Measurements from ENCODE around the gene ZNF268. TPM values are rescaled to one million over a fixed set of nuclear protein-coding genes. Genes with fewer than 3 reads are reported as not detected.

The ZNF268 gene
- total RNA-seq, 4 donors from 2014 or later: 7.1 to 24.6 (median 15.4) TPM

GRCh38 chr12:133202493-133203343 lies 21.4 kb downstream of the ZNF268 start:
- TF ChIP-seq POLR2A (IDR thresholded peaks at IDR 0.05): no peak
- TF ChIP-seq, protein P1, sequence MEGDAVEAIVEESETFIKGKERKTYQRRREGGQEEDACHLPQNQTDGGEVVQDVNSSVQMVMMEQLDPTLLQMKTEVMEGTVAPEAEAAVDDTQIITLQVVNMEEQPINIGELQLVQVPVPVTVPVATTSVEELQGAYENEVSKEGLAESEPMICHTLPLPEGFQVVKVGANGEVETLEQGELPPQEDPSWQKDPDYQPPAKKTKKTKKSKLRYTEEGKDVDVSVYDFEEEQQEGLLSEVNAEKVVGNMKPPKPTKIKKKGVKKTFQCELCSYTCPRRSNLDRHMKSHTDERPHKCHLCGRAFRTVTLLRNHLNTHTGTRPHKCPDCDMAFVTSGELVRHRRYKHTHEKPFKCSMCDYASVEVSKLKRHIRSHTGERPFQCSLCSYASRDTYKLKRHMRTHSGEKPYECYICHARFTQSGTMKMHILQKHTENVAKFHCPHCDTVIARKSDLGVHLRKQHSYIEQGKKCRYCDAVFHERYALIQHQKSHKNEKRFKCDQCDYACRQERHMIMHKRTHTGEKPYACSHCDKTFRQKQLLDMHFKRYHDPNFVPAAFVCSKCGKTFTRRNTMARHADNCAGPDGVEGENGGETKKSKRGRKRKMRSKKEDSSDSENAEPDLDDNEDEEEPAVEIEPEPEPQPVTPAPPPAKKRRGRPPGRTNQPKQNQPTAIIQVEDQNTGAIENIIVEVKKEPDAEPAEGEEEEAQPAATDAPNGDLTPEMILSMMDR (IDR thresholded peaks at IDR 0.05): no peak
- no peak for DNase-seq (ENCODE audit: low spot score in 2 of 2)
- 97% methylated on average over 2 of the region's 2 CpGs for WGBS, 2 donors
- no peak overlapping the region for H3K4me3 ChIP-seq (ENCODE audit: low read depth, poor library complexity, severe bottlenecking)
- intact Hi-C loops (cut with DNase I; ENCODE audit: low total_unique reads): no loop called here

DNA sequence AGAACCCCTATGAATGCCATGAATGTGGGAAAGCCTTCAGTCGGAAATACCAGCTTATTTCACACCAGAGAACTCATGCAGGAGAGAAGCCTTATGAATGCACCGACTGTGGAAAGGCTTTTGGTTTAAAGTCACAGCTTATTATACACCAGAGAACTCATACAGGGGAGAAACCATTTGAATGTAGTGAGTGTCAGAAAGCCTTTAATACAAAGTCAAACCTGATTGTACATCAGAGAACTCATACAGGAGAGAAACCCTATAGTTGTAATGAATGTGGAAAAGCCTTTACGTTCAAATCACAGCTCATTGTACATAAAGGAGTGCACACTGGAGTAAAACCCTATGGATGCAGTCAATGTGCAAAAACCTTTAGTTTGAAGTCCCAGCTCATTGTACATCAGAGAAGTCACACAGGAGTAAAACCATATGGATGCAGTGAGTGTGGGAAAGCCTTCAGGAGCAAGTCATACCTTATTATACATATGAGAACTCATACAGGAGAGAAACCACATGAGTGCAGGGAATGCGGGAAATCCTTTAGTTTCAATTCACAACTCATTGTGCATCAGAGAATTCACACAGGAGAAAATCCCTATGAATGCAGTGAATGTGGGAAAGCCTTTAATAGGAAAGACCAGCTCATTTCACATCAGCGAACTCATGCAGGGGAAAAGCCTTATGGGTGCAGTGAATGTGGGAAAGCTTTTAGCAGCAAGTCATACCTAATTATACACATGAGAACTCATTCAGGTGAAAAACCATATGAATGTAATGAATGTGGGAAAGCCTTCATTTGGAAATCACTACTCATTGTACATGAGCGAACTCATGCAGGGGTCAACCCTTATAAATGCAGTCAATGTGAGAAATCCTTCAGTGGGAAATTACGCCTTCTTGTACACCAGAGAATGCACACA lies 22.3 kb downstream of the ZNF268 start:
- no peak overlapping the region for H3K4me3 ChIP-seq (ENCODE audit: low read depth, poor library complexity, severe bottlenecking)
- WGBS, 2 donors: 93 to 97% methylated on average over 7 of the region's 7 CpGs
- no peak for TF ChIP-seq POLR2A (IDR thresholded peaks at IDR 0.05)
- TF ChIP-seq, protein P1 (IDR thresholded peaks at IDR 0.05): no peak
- DNase-seq (ENCODE audit: low spot score in 2 of 2): no peak
- intact Hi-C loops (cut with DNase I; ENCODE audit: low total_unique reads): no loop called here

GRCh38 chr12:133204264-133204603 lies 22.9 kb downstream of the ZNF268 start:
- H3K4me3 ChIP-seq (ENCODE audit: low read depth, poor library complexity, severe bottlenecking): no peak overlapping the region
- 93 to 97% methylated on average over 1 of the region's 1 CpG for WGBS, 2 donors
- no peak for TF ChIP-seq POLR2A (IDR thresholded peaks at IDR 0.05)

GRCh38 chr12:133206390-133206789 lies 25.1 kb downstream of the ZNF268 start:
- intact Hi-C loops (cut with DNase I; ENCODE audit: low total_unique reads): no loop called here
- DNase-seq (ENCODE audit: low spot score in 2 of 2): no peak
- no peak overlapping the region for H3K4me3 ChIP-seq (ENCODE audit: low read depth, poor library complexity, severe bottlenecking)
- WGBS, 2 donors: 97% methylated on average over 2 of the region's 2 CpGs
- no peak for TF ChIP-seq POLR2A (IDR thresholded peaks at IDR 0.05)
- TF ChIP-seq, protein P1 (IDR thresholded peaks at IDR 0.05): no peak

More at GRCh38 chr12:133204264-133204603, 22.9 kb downstream of the ZNF268 start:
- intact Hi-C loops (cut with DNase I; ENCODE audit: low total_unique reads): no loop called here
- DNase-seq (ENCODE audit: low spot score in 2 of 2): no peak

- TF ChIP-seq, protein P1 (IDR thresholded peaks at IDR 0.05): no peak
- no peak for TF ChIP-seq POLR2A (IDR thresholded peaks at IDR 0.05)
- 84 to 90% methylated on average over 3 of the region's 3 CpGs for WGBS, 2 donors
- intact Hi-C loops (cut with DNase I; ENCODE audit: low total_unique reads): no loop called here
These were observed 34.4 kb downstream of the ZNF268 start for GRCh38 chr12:133215724-133216123.

DNA sequence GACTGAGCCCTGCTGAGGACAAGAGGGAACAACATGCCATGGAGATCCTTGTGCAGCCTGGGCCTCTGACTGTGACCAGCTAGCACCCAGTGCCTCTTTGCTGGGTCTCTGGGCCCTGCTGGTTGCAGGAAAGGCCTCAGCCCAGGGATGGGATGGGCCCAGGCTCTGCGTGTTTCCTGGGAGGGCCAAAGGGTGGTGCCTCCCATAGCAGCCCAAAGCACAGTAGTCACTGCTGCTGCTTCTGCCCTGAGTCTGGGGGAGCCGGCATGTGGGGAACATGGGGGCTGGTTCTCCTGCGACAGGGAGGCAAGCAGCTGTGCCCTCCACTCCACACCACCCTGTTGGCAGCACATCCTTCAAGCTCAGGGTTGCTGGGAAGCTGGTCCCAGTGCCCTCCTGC lies 35.9 kb downstream of the ZNF268 start:
- TF ChIP-seq POLR2A (IDR thresholded peaks at IDR 0.05): no peak
- TF ChIP-seq, protein P1 (IDR thresholded peaks at IDR 0.05): no peak
- intact Hi-C loops (cut with DNase I; ENCODE audit: low total_unique reads): no loop called here
- WGBS, 2 donors: 61 to 87% methylated on average over 3 of the region's 3 CpGs
- peak in 1 of 2 donors; percentile 68 for DNase-seq (ENCODE audit: low spot score in 2 of 2)
- no peak overlapping the region for H3K4me3 ChIP-seq (ENCODE audit: low read depth, poor library complexity, severe bottlenecking)

More at GRCh38 chr12:133215724-133216123, 34.4 kb downstream of the ZNF268 start:
- no peak overlapping the region for H3K4me3 ChIP-seq (ENCODE audit: low read depth, poor library complexity, severe bottlenecking)
- DNase-seq (ENCODE audit: low spot score in 2 of 2): peak in 1 of 2 donors; percentile 56
